IMR-90 (cell line): ENCODE results near the gene C11orf68. TPM values are rescaled to one million over a fixed set of nuclear protein-coding genes. Genes with fewer than 3 reads are reported as not detected.

Experiments used
- ATAC-seq: fragments of 200-7000 bp; cut with Tn5 transposase; 2 replicates; pipeline ENCODE4 v1.9.1; 2020; ENCODE audit warnings: low read depth, mild to moderate bottlenecking, moderate library complexity
- BruUV-seq: library from RNA; stranded (reverse); fragments of 400-500 nt; replicated peaks from 2 replicates; lab custom pipeline; 2021; lab: Mats Ljungman, UMichigan
- CTCF ChIA-PET: fragments of 300-600 bp; formaldehyde crosslinking; extraction: SDS; loops from one replicate; lab custom pipeline; 2021; ENCODE audit warnings: antibody characterized with exemption; lab: Yijun Ruan, JAX
- POLR2A ChIA-PET: fragments of 300-600 bp; sonication (Branson Sonifier 250); formaldehyde crosslinking; loops from one replicate; lab custom pipeline; 2022; ENCODE audit warnings: antibody characterized with exemption; ENCODE audit not compliant: unreplicated experiment; lab: Charles Lee
- DNase-seq: peaks from one replicate; pipeline ENCODE4 v3.0.0; 2013
- H2AFZ ChIP-seq: replicated peaks from 2 replicates; pipeline ENCODE3; 2013; ENCODE audit warnings: low read length, mild to moderate bottlenecking; ENCODE audit not compliant: poor library complexity
- H2AK5ac ChIP-seq: 2 replicates; pipeline ENCODE4 v1.6.1; 2013; ENCODE audit warnings: low read depth, low read length, inconsistent platforms
- H2AK9ac ChIP-seq: replicated peaks from 2 replicates; pipeline ENCODE3; 2013; ENCODE audit warnings: mild to moderate bottlenecking, low read depth, low read length, moderate library complexity; ENCODE audit not compliant: poor library complexity
- H2BK120ac ChIP-seq: 2 replicates; pipeline ENCODE4 v1.6.1; 2013; ENCODE audit warnings: low read depth, low read length, inconsistent platforms
- H2BK15ac ChIP-seq: 3 replicates; pipeline ENCODE4 v1.6.1; 2013; ENCODE audit warnings: low read depth, low read length, inconsistent platforms
- H2BK20ac ChIP-seq: 2 replicates; pipeline ENCODE4 v1.6.1; 2013; ENCODE audit warnings: low read depth, mild to moderate bottlenecking, inconsistent platforms, low read length, moderate library complexity
- H2BK5ac ChIP-seq: 2 replicates; pipeline ENCODE4 v1.6.1; 2013; ENCODE audit warnings: mild to moderate bottlenecking, low read depth, low read length, inconsistent platforms; ENCODE audit not compliant: poor library complexity, severe bottlenecking
- H3K14ac ChIP-seq: replicated peaks from 2 replicates; pipeline ENCODE4 v1.6.1; 2013; ENCODE audit warnings: low read depth, low read length, inconsistent platforms
- H3K18ac ChIP-seq: 2 replicates; pipeline ENCODE4 v1.6.1; 2013; ENCODE audit warnings: low read depth, low read length, control low read depth
- H3K23ac ChIP-seq: 2 replicates; pipeline ENCODE4 v1.6.1; 2013; ENCODE audit warnings: low read depth, low read length, inconsistent platforms
- H3K27ac ChIP-seq: 2 replicates; pipeline ENCODE4 v1.5.1; 2013; ENCODE audit warnings: mild to moderate bottlenecking, control low read depth, low read length; ENCODE audit not compliant: insufficient read depth
- H3K27me3 ChIP-seq: 2 replicates; pipeline ENCODE4 v1.6.1; 2013; ENCODE audit warnings: low read length; ENCODE audit not compliant: control insufficient read depth, insufficient read depth
- H3K36me3 ChIP-seq: 2 replicates; pipeline ENCODE4 v1.6.1; 2013; ENCODE audit warnings: low read length, mixed read lengths; ENCODE audit not compliant: control insufficient read depth, insufficient read depth
- H3K4ac ChIP-seq: 2 replicates; pipeline ENCODE4 v1.6.1; 2013; ENCODE audit warnings: low read depth, low read length, inconsistent platforms
- H3K4me1 ChIP-seq: 2 replicates; pipeline ENCODE4 v1.6.1; 2013; ENCODE audit warnings: low read length, mixed read lengths; ENCODE audit not compliant: control insufficient read depth, insufficient read depth
- H3K4me2 ChIP-seq: 2 replicates; pipeline ENCODE4 v1.6.1; 2013; ENCODE audit warnings: low read depth, mild to moderate bottlenecking, control low read depth, low read length, moderate library complexity
- H3K4me3 ChIP-seq: 2 replicates; pipeline ENCODE4 v1.5.1; 2013; ENCODE audit warnings: low read depth, mild to moderate bottlenecking, control low read depth, low read length, moderate library complexity; ENCODE audit not compliant: insufficient read depth
- H3K56ac ChIP-seq: 2 replicates; pipeline ENCODE4 v1.6.1; 2013; ENCODE audit warnings: low read length, inconsistent platforms; ENCODE audit not compliant: insufficient read depth; ENCODE audit errors: extremely low read depth
- H3K79me1 ChIP-seq, 2 experiments: 2 replicates each; pipeline ENCODE4 v1.6.1; 2013; ENCODE audit warnings: low read length in 2 of 2, inconsistent platforms in 1 of 2, low read depth in 1 of 2
- H3K9ac ChIP-seq: 2 replicates; pipeline ENCODE4 v1.6.1; 2013; ENCODE audit warnings: low read depth, low read length, control low read depth
- H3K9me1 ChIP-seq: 2 replicates; pipeline ENCODE4 v1.6.1; 2013; ENCODE audit warnings: low read length, inconsistent platforms; ENCODE audit not compliant: insufficient read depth
- H3K9me3 ChIP-seq: 2 replicates; pipeline ENCODE4 v1.6.1; 2013; ENCODE audit warnings: low read length; ENCODE audit not compliant: control insufficient read depth, insufficient read depth
- H4K20me1 ChIP-seq: 2 replicates; pipeline ENCODE4 v1.6.1; 2013; ENCODE audit warnings: low read length, inconsistent platforms; ENCODE audit not compliant: insufficient read depth
- H4K5ac ChIP-seq: 2 replicates; pipeline ENCODE4 v1.6.1; 2013; ENCODE audit warnings: mild to moderate bottlenecking, low read depth, low read length, control low read depth
- H4K8ac ChIP-seq, 2 experiments: 2 replicates each; pipeline ENCODE4 v1.6.1; 2013; ENCODE audit warnings: low read depth in 2 of 2, low read length in 2 of 2, control low read depth in 1 of 2, inconsistent platforms in 1 of 2
- H4K91ac ChIP-seq: 2 replicates; pipeline ENCODE4 v1.6.1; 2013; ENCODE audit warnings: low read depth, low read length, inconsistent platforms; ENCODE audit not compliant: insufficient read depth
- RCOR1 ChIP-seq: IDR thresholded peaks from 2 replicates; pipeline ENCODE4 v1.6.1; 2012; ENCODE audit warnings: mild to moderate bottlenecking, low read length, improper control_type of control experiment; ENCODE audit not compliant: insufficient replicate concordance
- SMC3 ChIP-seq: fragments of 150-350 bp; IDR thresholded peaks from 2 replicates; pipeline ENCODE4 v1.6.1; 2016; ENCODE audit warnings: low read depth, mild to moderate bottlenecking, antibody characterized with exemption, low read length, moderate library complexity
- WGBS, 2 experiments: methylation state at CpG; one replicate each; pipeline versions ENCODE4 v1.1.5 to v1.1.7; 2013; ENCODE audit warnings: missing lambda C conversion rate in 2 of 2; ENCODE audit not compliant: insufficient read length in 1 of 2; ENCODE audit errors: extremely low coverage in 2 of 2; 5-methylcytosine and 5-hydroxymethylcytosine counted together
- dilution Hi-C: fragments of 300-500 bp; cut with HindIII; formaldehyde crosslinking; loops from one replicate; pipeline ENCODE4 v1.14.3; 2018; ENCODE audit warnings: low sequenced_read_pairs; ENCODE audit not compliant: unreplicated experiment
- in situ Hi-C: fragments of 300-500 bp; cut with MboI; formaldehyde crosslinking; loops from 3 replicates; pipeline ENCODE4 v1.14.3; 2019; ENCODE audit warnings: low sequenced_read_pairs, inconsistent platforms, mixed read lengths
- intact Hi-C: fragments of 100-400 bp; cut with micrococcal nuclease; formaldehyde crosslinking; loops from 2 replicates; pipeline ENCODE4 v1.10.0; 2022
- polyA plus RNA-seq, 3 experiments: library from polyadenylated mRNA; depleted of rRNA; stranded (reverse); fragments of >200 nt; gene quantifications; 2 replicates each; pipeline ENCODE4 v1.2.3, GENCODE V29; 2012; ENCODE audit warnings: low replicate concordance in 1 of 3
- total RNA-seq: library from RNA; depleted of rRNA; stranded (reverse); fragments of >200 nt; gene quantifications from 2 replicates; pipeline ENCODE4 v1.2.3, GENCODE V29; 2012; rRNA removed

The C11orf68 gene
- total and polyA plus RNA-seq, 2 of the 4 experiments (the other 2 are of a cell fraction), result 20.3 to 104 TPM

DNA sequence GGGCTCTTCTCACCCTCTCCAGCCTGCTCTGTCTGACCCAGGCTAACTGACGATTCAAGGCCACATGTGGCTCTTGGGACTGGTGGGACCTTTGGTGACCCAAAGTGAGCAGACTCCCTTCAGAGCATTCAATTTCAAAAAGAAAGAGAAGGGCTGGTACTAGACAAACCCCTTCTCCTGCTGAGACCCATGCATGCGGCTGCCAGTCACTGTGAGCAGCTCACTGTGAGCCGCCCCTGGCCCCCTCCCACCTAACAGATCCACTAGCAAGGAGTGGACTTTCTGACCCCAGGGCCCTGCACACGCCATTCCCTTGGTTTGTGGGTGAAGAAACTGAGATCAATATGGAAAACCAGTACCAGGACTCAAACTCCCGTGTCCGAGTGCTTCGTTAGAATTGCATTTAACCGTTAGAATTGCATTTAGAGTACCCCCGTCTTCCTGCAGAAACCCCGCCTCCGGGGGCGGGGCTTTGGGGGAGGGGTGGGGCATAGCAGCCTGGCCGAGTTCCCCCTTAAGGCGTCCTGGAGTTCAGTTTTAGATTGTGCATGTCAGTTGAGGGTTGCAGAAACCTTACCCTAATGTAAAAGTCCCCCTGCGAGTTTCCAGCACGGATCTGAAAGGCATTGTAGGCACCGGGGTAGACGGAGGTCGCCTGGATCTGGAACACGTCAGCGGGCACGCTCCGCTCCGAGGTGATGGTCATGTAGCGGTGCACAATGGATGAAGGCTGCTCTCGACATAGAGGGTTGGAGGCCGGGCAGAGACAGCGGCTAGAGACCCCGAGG, 51.4 kb downstream of the C11orf68 start:
- no peak overlapping the region for H3K4ac ChIP-seq
- H3K36me3 ChIP-seq, result peaks cover 84% of the 10 kb centered on the region
- H3K79me1 ChIP-seq, result peaks cover 18 to 86% of the 10 kb centered on the region in 2 experiments
- no peak overlapping the region for H2BK20ac ChIP-seq
- POLR2A ChIA-PET, result no interaction called here
- H3K9me3 ChIP-seq, result no peaks in the 10 kb centered on the region
- no peak overlapping the region for H3K27ac ChIP-seq
- H2AK9ac ChIP-seq, result no peak overlapping the region
- H2BK15ac ChIP-seq, result no peak overlapping the region
- no peak for DNase-seq
- H3K9me1 ChIP-seq, result 0 out of 2 replicates have a peak, but pooled peaks cover 5% of the 10 kb centered on the region
- 71% methylated on average over 13 of the region's 29 CpGs; no CpG with 5 or more reads in 1 of the 2 experiments for WGBS, 2 experiments
- no peak overlapping the region for H3K23ac ChIP-seq
- intact Hi-C loops (no loop called here), dilution Hi-C loops (no loop called here), in situ Hi-C loops (no loop called here)
- H3K27me3 ChIP-seq, result no peaks in the 10 kb centered on the region
- no peak overlapping the region for H3K56ac ChIP-seq
- H4K5ac ChIP-seq, result no peak overlapping the region
- no peak overlapping the region for H3K14ac ChIP-seq
- H3K9ac ChIP-seq, result no peak overlapping the region
- no peak overlapping the region for H2BK120ac ChIP-seq
- H3K4me3 ChIP-seq, result no peak overlapping the region
- H4K8ac ChIP-seq, result no peak overlapping the region
- no peak overlapping the region for H2BK5ac ChIP-seq
- BruUV-seq, result no TSS peak
- peaks cover 14% of the 10 kb centered on the region; the same call in 1 of the 2 replicates for H3K4me1 ChIP-seq
- ATAC-seq, result no peak
- CTCF ChIA-PET, result interaction anchor here (1.3 kb wide), 1 partner anchor 21 kb away, joined by 3 read pairs; the partner anchor contains the start of gene FIBP
- H3K4me2 ChIP-seq, result no peak overlapping the region
- no peak overlapping the region for H2AK5ac ChIP-seq
- TF ChIP-seq SMC3 (no peak), RCOR1 (no peak)
- H3K18ac ChIP-seq, result no peak overlapping the region
- peaks cover 51% of the 10 kb centered on the region for H4K20me1 ChIP-seq
- no peak overlapping the region for H2AFZ ChIP-seq
- H4K91ac ChIP-seq, result no peak overlapping the region

Other genes starting within 250 kb of the C11orf68 start
- gene KAT5, start 206.8 kb downstream of the C11orf68 start, total RNA-seq, result 28.6 and 33.3 TPM in 2 replicates
- 34.2 and 41.1 TPM in 2 replicates for gene KAT5, start 206.8 kb downstream of the C11orf68 start, polyA plus RNA-seq (2012; rRNA removed)
- 40.0 and 69.4 TPM in 2 replicates for gene RNASEH2C, start 198.3 kb downstream of the C11orf68 start, total RNA-seq
- gene RNASEH2C, start 198.3 kb downstream of the C11orf68 start, polyA plus RNA-seq (2012; rRNA removed), result 34.8 and 46.3 TPM in 2 replicates
- 2.2 and 2.5 TPM in 2 replicates for gene AP5B1, start 138.1 kb downstream of the C11orf68 start, total RNA-seq
- 5.0 and 6.0 TPM in 2 replicates for gene AP5B1, start 138.1 kb downstream of the C11orf68 start, polyA plus RNA-seq (2012; rRNA removed)
- gene OVOL1, start 132.0 kb downstream of the C11orf68 start, total RNA-seq, result not detected in 2 replicates
- not detected in 2 replicates for gene OVOL1, start 132.0 kb downstream of the C11orf68 start, polyA plus RNA-seq (2012; rRNA removed)
- gene SNX32, start 85.1 kb downstream of the C11orf68 start, total RNA-seq, result 0.36 TPM in 1 of 2 replicates, not detected in the other
- gene SNX32, start 85.1 kb downstream of the C11orf68 start, polyA plus RNA-seq (2012; rRNA removed), result 0.69 and 0.79 TPM in 2 replicates
- gene CFL1, start 60.9 kb downstream of the C11orf68 start, total RNA-seq, result 919 and 960 TPM in 2 replicates
- gene CFL1, start 60.9 kb downstream of the C11orf68 start, polyA plus RNA-seq (2012; rRNA removed), result 2,231 and 2,466 TPM in 2 replicates
- gene MUS81, start 58.6 kb downstream of the C11orf68 start, total RNA-seq, result 22.5 and 23.7 TPM in 2 replicates
- gene MUS81, start 58.6 kb downstream of the C11orf68 start, polyA plus RNA-seq (2012; rRNA removed), result 47.9 and 57.0 TPM in 2 replicates
- gene EFEMP2, start 46.3 kb downstream of the C11orf68 start, total RNA-seq, result 62.7 and 69.2 TPM in 2 replicates
- 431 and 601 TPM in 2 replicates for gene EFEMP2, start 46.3 kb downstream of the C11orf68 start, polyA plus RNA-seq (2012; rRNA removed)
- gene CTSW, start 39.2 kb downstream of the C11orf68 start, total RNA-seq, result 0.18 TPM in 1 of 2 replicates, not detected in the other
- 0.07 and 0.23 TPM in 2 replicates for gene CTSW, start 39.2 kb downstream of the C11orf68 start, polyA plus RNA-seq (2012; rRNA removed)
- 119 and 182 TPM in 2 replicates for gene FIBP, start 30.6 kb downstream of the C11orf68 start, total RNA-seq
- 141 and 163 TPM in 2 replicates for gene FIBP, start 30.6 kb downstream of the C11orf68 start, polyA plus RNA-seq (2012; rRNA removed)
- gene CCDC85B, start 28.4 kb downstream of the C11orf68 start, total RNA-seq, result 17.6 and 21.9 TPM in 2 replicates
- 35.4 and 62.1 TPM in 2 replicates for gene CCDC85B, start 28.4 kb downstream of the C11orf68 start, polyA plus RNA-seq (2012; rRNA removed)
- gene FOSL1, start 18.7 kb downstream of the C11orf68 start, total RNA-seq, result 17.2 and 26.1 TPM in 2 replicates
- 97.4 and 107 TPM in 2 replicates for gene FOSL1, start 18.7 kb downstream of the C11orf68 start, polyA plus RNA-seq (2012; rRNA removed)
- 237 and 339 TPM in 2 replicates for gene DRAP1, start 364 bp upstream of the C11orf68 start, total RNA-seq
- 344 and 428 TPM in 2 replicates for gene DRAP1, start 364 bp upstream of the C11orf68 start, polyA plus RNA-seq (2012; rRNA removed)
- gene TSGA10IP, start 26.4 kb upstream of the C11orf68 start, total RNA-seq, result under 0.01 TPM in 1 of 2 replicates, not detected in the other
- gene TSGA10IP, start 26.4 kb upstream of the C11orf68 start, polyA plus RNA-seq (2012; rRNA removed), result 0.19 and 0.21 TPM in 2 replicates
- gene SART1, start 42.7 kb upstream of the C11orf68 start, total RNA-seq, result 25.5 and 32.5 TPM in 2 replicates
- gene SART1, start 42.7 kb upstream of the C11orf68 start, polyA plus RNA-seq (2012; rRNA removed), result 42.2 and 43.5 TPM in 2 replicates
- gene EIF1AD, start 83.1 kb upstream of the C11orf68 start, total RNA-seq, result 43.0 and 62.6 TPM in 2 replicates
- 30.0 and 32.5 TPM in 2 replicates for gene EIF1AD, start 83.1 kb upstream of the C11orf68 start, polyA plus RNA-seq (2012; rRNA removed)
- 35.0 and 36.6 TPM in 2 replicates for gene BANF1, start 83.4 kb upstream of the C11orf68 start, total RNA-seq
- gene BANF1, start 83.4 kb upstream of the C11orf68 start, polyA plus RNA-seq (2012; rRNA removed), result 242 and 249 TPM in 2 replicates
- 0.28 and 0.54 TPM in 2 replicates for gene CST6, start 92.9 kb upstream of the C11orf68 start, total RNA-seq
- 3.0 and 4.9 TPM in 2 replicates for gene CST6, start 92.9 kb upstream of the C11orf68 start, polyA plus RNA-seq (2012; rRNA removed)
- 0.18 and 0.28 TPM in 2 replicates for gene CATSPER1, start 107.4 kb upstream of the C11orf68 start, total RNA-seq
- gene CATSPER1, start 107.4 kb upstream of the C11orf68 start, polyA plus RNA-seq (2012; rRNA removed), result 0.91 and 1.0 TPM in 2 replicates
- gene GAL3ST3, start 130.1 kb upstream of the C11orf68 start, total RNA-seq, result not detected in 2 replicates
- gene GAL3ST3, start 130.1 kb upstream of the C11orf68 start, polyA plus RNA-seq (2012; rRNA removed), result 0.19 TPM in 2 replicates
- gene SF3B2, start 133.3 kb upstream of the C11orf68 start, total RNA-seq, result 120 and 164 TPM in 2 replicates
- 110 and 122 TPM in 2 replicates for gene SF3B2, start 133.3 kb upstream of the C11orf68 start, polyA plus RNA-seq (2012; rRNA removed)
- 7.3 and 8.6 TPM in 2 replicates for gene PACS1, start 151.2 kb upstream of the C11orf68 start, total RNA-seq
- 29.0 and 32.0 TPM in 2 replicates for gene PACS1, start 151.2 kb upstream of the C11orf68 start, polyA plus RNA-seq (2012; rRNA removed)